Caco-2 (cell line): ENCODE data around the gene XIRP2. TPM values are rescaled to one million over a fixed set of nuclear protein-coding genes. Genes with fewer than 3 reads are reported as not detected.
"Not testable (repeated sequence)": the region's sequence is repeated elsewhere in the genome, so short reads cannot be mapped to it uniquely, and the experiment has no call there.

Source experiments
- BruUV-seq: library from RNA; stranded (reverse); fragments of 400-500 nt; replicated peaks from 2 replicates; lab custom pipeline; 2021; lab: Mats Ljungman, UMichigan
- CTCF ChIA-PET: fragments of 300-600 bp; sonication (Branson Sonifier 250); formaldehyde crosslinking; loops from one replicate; lab custom pipeline; 2022; ENCODE audit warnings: antibody characterized with exemption; lab: Charles Lee
- POLR2A ChIA-PET: fragments of 300-600 bp; sonication (Branson Sonifier 250); formaldehyde crosslinking; loops from one replicate; lab custom pipeline; 2022; ENCODE audit warnings: antibody characterized with exemption; lab: Charles Lee
- DNase-seq, 2 experiments: peaks; one replicate each; pipeline versions ENCODE4 v3.0.0 to v3.0.0-alpha.2; 2020 to 2022
- H3K27me3 ChIP-seq: replicated peaks from 2 replicates; pipeline ENCODE4 v1.6.0; 2011; ENCODE audit warnings: low read length; ENCODE audit not compliant: control insufficient read depth, insufficient read depth
- H3K36me3 ChIP-seq: 2 replicates; pipeline ENCODE4 v1.5.1; 2011; ENCODE audit warnings: low read length; ENCODE audit not compliant: control insufficient read depth, insufficient read depth
- H3K4me1 ChIP-seq: fragments of 250-450 bp; sonication (Bioruptor Pico); 2 replicates; pipeline ENCODE4 v1.5.1; 2020; ENCODE audit warnings: mild to moderate bottlenecking
- H3K4me3 ChIP-seq: 2 replicates; pipeline ENCODE4 v1.5.1; 2011; ENCODE audit warnings: low read depth, mild to moderate bottlenecking, control low read depth, low read length
- H3K9me3 ChIP-seq: fragments of 250-450 bp; sonication (Bioruptor Pico); 2 replicates; pipeline ENCODE4 v1.5.1; 2020; ENCODE audit warnings: mild to moderate bottlenecking, moderate library complexity
- H3K27ac Mint-ChIP-seq: one replicate; pipeline ENCODE4 v1.8.0; 2022; ENCODE audit warnings: mixed read lengths; ENCODE audit not compliant: unreplicated experiment
- H3K27me3 Mint-ChIP-seq: one replicate; pipeline ENCODE4 v1.8.0; 2022; ENCODE audit warnings: mixed read lengths; ENCODE audit not compliant: insufficient read depth, unreplicated experiment
- H3K36me3 Mint-ChIP-seq: one replicate; pipeline ENCODE4 v1.8.0; 2022; ENCODE audit warnings: mild to moderate bottlenecking, mixed read lengths; ENCODE audit not compliant: insufficient read depth, unreplicated experiment
- H3K4me1 Mint-ChIP-seq: one replicate; pipeline ENCODE4 v1.8.0; 2022; ENCODE audit warnings: low read depth, mixed read lengths; ENCODE audit not compliant: unreplicated experiment
- H3K4me3 Mint-ChIP-seq: one replicate; pipeline ENCODE4 v1.8.0; 2022; ENCODE audit warnings: mild to moderate bottlenecking, moderate library complexity, mixed read lengths; ENCODE audit not compliant: unreplicated experiment
- H3K9me3 Mint-ChIP-seq: one replicate; pipeline ENCODE4 v1.8.0; 2022; ENCODE audit warnings: mixed read lengths; ENCODE audit not compliant: unreplicated experiment
- intact Hi-C: fragments of 100-400 bp; cut with micrococcal nuclease; formaldehyde crosslinking; loops from one replicate; pipeline ENCODE4 v1.10.0; 2022; ENCODE audit not compliant: unreplicated experiment
- total RNA-seq: library from RNA; stranded (reverse); gene quantifications from 2 replicates; pipeline ENCODE4 v1.2.3, GENCODE V29; 2022
- TF ChIP-seq, protein P1 (sequence below), 2 experiments: fragments of 200-600 bp in 1 of 2; IDR thresholded peaks; 1 replicate in 1 of 2; 2 replicates in 1 of 2; pipeline versions ENCODE4 v1.5.1 to v1.8.0; 2011 to 2022; ENCODE audit warnings: antibody characterized with exemption in 1 of 2, control low read depth in 1 of 2, inconsistent platforms in 1 of 2, low read depth in 1 of 2, low read length in 1 of 2, mild to moderate bottlenecking in 1 of 2, moderate library complexity in 1 of 2; ENCODE audit not compliant: insufficient read depth in 1 of 2, severe bottlenecking in 1 of 2, unreplicated experiment in 1 of 2

The XIRP2 gene
- total RNA-seq, 1 experiment from 2014 or later = not detected

DNA sequence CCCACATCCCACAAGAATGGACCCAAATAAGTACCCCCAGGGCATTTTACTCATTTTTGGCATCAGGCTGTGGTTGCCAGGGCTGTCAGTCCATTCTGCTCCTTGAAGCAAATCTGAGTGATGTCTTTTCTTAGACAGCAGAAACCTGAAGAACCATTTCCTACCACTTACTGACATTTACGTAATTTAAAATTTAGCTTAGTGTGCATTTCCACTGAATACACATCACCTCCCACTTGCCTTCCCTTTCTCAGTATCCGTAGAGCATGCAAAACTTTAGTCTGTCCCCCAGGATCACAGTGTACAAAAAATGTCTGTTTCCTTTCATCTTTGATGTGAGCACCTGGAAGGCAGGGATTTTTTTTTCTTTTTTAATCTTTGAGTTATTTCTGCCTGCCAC lies 130.3 kb downstream of the XIRP2 start:
- BruUV-seq = no TSS peak
- H3K27ac Mint-ChIP-seq = no peak overlapping the region
- no peak for DNase-seq
- Histone ChIP-seq H3K4me3 (no peak overlapping the region), H3K36me3 (no peaks in the 10 kb centered on the region), H3K9me3 (no peaks in the 10 kb centered on the region), H3K4me1 (no peaks in the 10 kb centered on the region), H3K27me3 (no peaks in the 10 kb centered on the region)
- intact Hi-C loops = no loop called here
- H3K4me1 Mint-ChIP-seq = no peaks in the 10 kb centered on the region
- H3K36me3 Mint-ChIP-seq = no peaks in the 10 kb centered on the region
- POLR2A ChIA-PET = no interaction called here
- H3K4me3 Mint-ChIP-seq = no peak overlapping the region
- no peaks in the 10 kb centered on the region for H3K9me3 Mint-ChIP-seq
- TF ChIP-seq, protein P1, sequence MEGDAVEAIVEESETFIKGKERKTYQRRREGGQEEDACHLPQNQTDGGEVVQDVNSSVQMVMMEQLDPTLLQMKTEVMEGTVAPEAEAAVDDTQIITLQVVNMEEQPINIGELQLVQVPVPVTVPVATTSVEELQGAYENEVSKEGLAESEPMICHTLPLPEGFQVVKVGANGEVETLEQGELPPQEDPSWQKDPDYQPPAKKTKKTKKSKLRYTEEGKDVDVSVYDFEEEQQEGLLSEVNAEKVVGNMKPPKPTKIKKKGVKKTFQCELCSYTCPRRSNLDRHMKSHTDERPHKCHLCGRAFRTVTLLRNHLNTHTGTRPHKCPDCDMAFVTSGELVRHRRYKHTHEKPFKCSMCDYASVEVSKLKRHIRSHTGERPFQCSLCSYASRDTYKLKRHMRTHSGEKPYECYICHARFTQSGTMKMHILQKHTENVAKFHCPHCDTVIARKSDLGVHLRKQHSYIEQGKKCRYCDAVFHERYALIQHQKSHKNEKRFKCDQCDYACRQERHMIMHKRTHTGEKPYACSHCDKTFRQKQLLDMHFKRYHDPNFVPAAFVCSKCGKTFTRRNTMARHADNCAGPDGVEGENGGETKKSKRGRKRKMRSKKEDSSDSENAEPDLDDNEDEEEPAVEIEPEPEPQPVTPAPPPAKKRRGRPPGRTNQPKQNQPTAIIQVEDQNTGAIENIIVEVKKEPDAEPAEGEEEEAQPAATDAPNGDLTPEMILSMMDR (IDR thresholded peaks at IDR 0.05; ENCODE audit: insufficient read depth in 1 of 2, low read depth in 1 of 2, low read length in 1 of 2, severe bottlenecking in 1 of 2, unreplicated experiment in 1 of 2) = no peak
- CTCF ChIA-PET = no interaction called here
- no peaks in the 10 kb centered on the region for H3K27me3 Mint-ChIP-seq

DNA sequence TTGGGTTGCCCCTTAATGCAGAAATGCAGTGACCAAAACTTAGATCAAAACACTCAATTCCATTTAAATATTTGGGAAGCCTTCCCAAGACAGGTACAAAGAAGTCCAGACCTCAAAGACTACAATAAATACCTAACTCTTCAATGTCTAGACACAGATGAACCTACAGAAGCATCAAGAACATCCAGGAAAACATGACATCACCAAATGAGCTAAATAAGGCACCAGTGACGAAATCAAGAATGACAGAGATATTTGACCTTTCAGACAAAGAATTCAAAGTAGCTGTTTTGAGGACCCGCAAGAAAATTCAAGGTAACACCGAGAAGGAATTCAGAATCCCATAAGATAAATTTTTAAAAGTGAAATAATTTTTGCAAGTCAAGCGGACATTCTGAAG lies 140.2 kb downstream of the XIRP2 start:
- no peaks in the 10 kb centered on the region for H3K27me3 Mint-ChIP-seq
- no peaks in the 10 kb centered on the region for H3K27me3 ChIP-seq
- H3K27ac Mint-ChIP-seq = no peak overlapping the region
- peaks cover 44% of the 10 kb centered on the region for H3K9me3 Mint-ChIP-seq
- POLR2A ChIA-PET = no interaction called here
- H3K4me1 ChIP-seq = no peaks in the 10 kb centered on the region
- BruUV-seq = no TSS peak
- no peaks in the 10 kb centered on the region for H3K9me3 ChIP-seq
- CTCF ChIA-PET = no interaction called here
- no peak overlapping the region for H3K4me3 Mint-ChIP-seq
- H3K36me3 Mint-ChIP-seq = no peaks in the 10 kb centered on the region
- no peaks in the 10 kb centered on the region for H3K36me3 ChIP-seq
- no peaks in the 10 kb centered on the region for H3K4me1 Mint-ChIP-seq
- TF ChIP-seq, protein P1 (IDR thresholded peaks at IDR 0.05; ENCODE audit: insufficient read depth in 1 of 2, low read depth in 1 of 2, low read length in 1 of 2, severe bottlenecking in 1 of 2, unreplicated experiment in 1 of 2) = no peak
- no peak for DNase-seq
- intact Hi-C loops = no loop called here
- H3K4me3 ChIP-seq = no peak overlapping the region

DNA sequence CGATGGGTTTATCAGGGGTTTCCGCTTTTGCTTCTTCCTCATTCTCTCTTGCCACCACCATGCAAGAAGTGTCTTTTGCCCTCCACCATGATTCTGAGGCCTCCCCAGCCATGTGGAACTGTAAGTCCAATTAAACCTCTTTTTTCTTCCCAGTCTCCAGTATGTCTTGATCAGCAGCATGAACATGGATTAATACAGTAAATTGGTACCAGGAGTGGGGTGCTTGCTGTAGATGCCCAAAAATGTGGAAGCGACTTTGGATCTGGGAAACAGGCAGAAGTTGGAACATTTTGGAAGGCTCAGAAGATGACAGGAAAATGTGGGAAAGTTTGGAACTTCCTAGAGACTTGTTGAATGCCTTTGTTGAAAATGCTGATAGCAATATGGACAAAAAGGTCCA lies 146.7 kb downstream of the XIRP2 start:
- H3K27ac Mint-ChIP-seq, H3K9me3 ChIP-seq, H3K4me1 ChIP-seq, intact Hi-C loops, DNase-seq, H3K4me3 ChIP-seq, H3K4me3 Mint-ChIP-seq, H3K36me3 Mint-ChIP-seq, H3K4me1 Mint-ChIP-seq, H3K27me3 ChIP-seq, H3K27me3 Mint-ChIP-seq, H3K36me3 ChIP-seq, BruUV-seq, POLR2A ChIA-PET, CTCF ChIA-PET: not testable (repeated sequence)
- peaks cover 34% of the 10 kb centered on the region for H3K9me3 Mint-ChIP-seq

DNA sequence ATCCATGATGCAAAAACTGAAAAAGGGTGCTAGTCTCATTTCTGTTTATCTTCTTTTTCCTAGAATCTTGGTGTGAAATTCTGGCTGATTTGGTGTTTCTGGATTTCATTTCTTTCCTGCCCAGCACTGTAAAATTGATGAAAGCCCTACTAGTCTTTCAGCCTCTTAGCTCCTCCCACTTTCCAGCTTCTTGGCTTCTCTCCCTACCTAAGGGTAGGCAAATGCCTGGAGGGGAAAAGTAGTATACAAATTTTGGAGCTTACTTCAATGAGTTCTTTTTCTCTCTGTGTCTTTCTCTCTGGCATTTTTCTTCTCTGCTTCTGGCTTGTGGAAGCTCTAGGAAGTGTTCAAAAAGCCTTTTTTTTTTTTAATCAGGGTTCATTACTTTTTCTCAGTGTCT lies 160.5 kb downstream of the XIRP2 start:
- CTCF ChIA-PET = no interaction called here
- Mint-ChIP-seq H3K9me3 (no peaks in the 10 kb centered on the region), H3K27ac (no peak overlapping the region), H3K36me3 (no peaks in the 10 kb centered on the region), H3K27me3 (no peaks in the 10 kb centered on the region), H3K4me3 (no peak overlapping the region), H3K4me1 (no peaks in the 10 kb centered on the region)
- intact Hi-C loops = no loop called here
- TF ChIP-seq, protein P1 (IDR thresholded peaks at IDR 0.05; ENCODE audit: insufficient read depth in 1 of 2, low read depth in 1 of 2, low read length in 1 of 2, severe bottlenecking in 1 of 2, unreplicated experiment in 1 of 2) = no peak
- POLR2A ChIA-PET = no interaction called here
- H3K27me3 ChIP-seq = no peaks in the 10 kb centered on the region
- no peak for DNase-seq
- no peaks in the 10 kb centered on the region for H3K9me3 ChIP-seq
- no peak overlapping the region for H3K4me3 ChIP-seq
- no TSS peak for BruUV-seq
- H3K36me3 ChIP-seq = no peaks in the 10 kb centered on the region
- no peaks in the 10 kb centered on the region for H3K4me1 ChIP-seq
